K562 (cell line): ENCODE data around the gene INSYN2B. TPM values are rescaled to one million over a fixed set of nuclear protein-coding genes. Genes with fewer than 3 reads are reported as not detected.

Source experiments
- ATAC-seq: fragments of 200-7000 bp; cut with Tn5 transposase; 3 replicates; pipeline ENCODE4 v1.9.1; 2020; ENCODE audit warnings: moderate library complexity
- BruUV-seq: library from RNA; stranded (reverse); fragments of 400-500 nt; replicated peaks from 2 replicates; lab custom pipeline; 2021; lab: Mats Ljungman, UMichigan
- CTCF ChIA-PET: fragments of 300-600 bp; formaldehyde crosslinking; extraction: SDS; loops from one replicate; lab custom pipeline; 2021; ENCODE audit warnings: low intra/inter-chr PET ratio; lab: Yijun Ruan, JAX
- POLR2A ChIA-PET: fragments of 300-600, 350-650 bp; sonication (Branson Sonifier 250); formaldehyde crosslinking; extraction: SDS; loops from one replicate; lab custom pipeline; 2021; ENCODE audit warnings: antibody characterized with exemption, inconsistent platforms; lab: Yijun Ruan, JAX
- DNase-seq, 4 experiments: peaks; one replicate each; pipeline versions ENCODE4 v3.0.0 to v3.0.0-alpha.2; 2011 to 2018; ENCODE audit warnings: low spot score in 3 of 4, mixed read lengths in 3 of 4; ENCODE audit errors: extremely low read depth in 1 of 4
- FAIRE-seq: peaks from 2 replicates; lab custom pipeline; 2011; peaks lifted over from hg19 to GRCh38; lab: Jason Lieb, UNC
- H2AFZ ChIP-seq: 2 replicates; pipeline ENCODE4 v1.6.0; 2011; ENCODE audit warnings: low read depth, low read length, control low read depth, inconsistent platforms
- H3K27ac ChIP-seq: fragments of 200-600 bp; 3 replicates; pipeline ENCODE4 v1.8.0; 2011; ENCODE audit warnings: low read depth, mild to moderate bottlenecking, control low read depth, inconsistent platforms, low read length, moderate library complexity, mixed read lengths; ENCODE audit errors: extremely low read depth
- H3K27me3 ChIP-seq, 2 experiments: fragments of 300-600 bp in 1 of 2; 2 replicates in 1 of 2; 3 replicates in 1 of 2; pipeline versions ENCODE4 v1.6.0 to v1.8.0; 2011; ENCODE audit warnings: inconsistent platforms in 2 of 2, low read length in 2 of 2, mild to moderate bottlenecking in 1 of 2, mixed read lengths in 1 of 2, moderate library complexity in 1 of 2; ENCODE audit not compliant: control insufficient read depth in 2 of 2, insufficient read depth in 2 of 2
- H3K36me3 ChIP-seq: fragments of 300-600 bp; 3 replicates; pipeline ENCODE4 v1.8.0; 2011; ENCODE audit warnings: mild to moderate bottlenecking, low read length, inconsistent platforms; ENCODE audit not compliant: control insufficient read depth, insufficient read depth
- H3K4me1 ChIP-seq, 2 experiments: fragments of 200-600 bp in 1 of 2; replicated peaks in 1 of 2; 2 replicates in 1 of 2; 3 replicates in 1 of 2; pipeline versions ENCODE4 v1.5.1 to v1.8.0; 2011; ENCODE audit warnings: inconsistent platforms in 2 of 2, low read length in 2 of 2, mild to moderate bottlenecking in 1 of 2, mixed read lengths in 1 of 2, moderate library complexity in 1 of 2; ENCODE audit not compliant: control insufficient read depth in 2 of 2, insufficient read depth in 2 of 2
- H3K4me2 ChIP-seq: 2 replicates; pipeline ENCODE4 v1.6.1; 2011; ENCODE audit warnings: low read length, control low read depth, inconsistent platforms, mixed read lengths; ENCODE audit not compliant: insufficient read depth
- H3K4me3 ChIP-seq: fragments of 200-600 bp; sonication (generic), shearing (Covaris generic); 2 replicates; pipeline ENCODE4 v1.5.1; 2016; ENCODE audit warnings: control low read depth, inconsistent platforms
- H3K79me2 ChIP-seq: fragments of 200-600 bp; 3 replicates; pipeline ENCODE4 v1.8.0; 2011; ENCODE audit warnings: low read length, inconsistent platforms; ENCODE audit not compliant: control insufficient read depth, insufficient read depth
- H3K9ac ChIP-seq, 2 experiments: 2 replicates each; pipeline versions ENCODE4 v1.6.0 to v1.6.1; 2011; ENCODE audit warnings: low read depth in 2 of 2, low read length in 2 of 2, control low read depth in 1 of 2, inconsistent platforms in 1 of 2, mild to moderate bottlenecking in 1 of 2, mixed read lengths in 1 of 2; ENCODE audit not compliant: insufficient read depth in 1 of 2
- H3K9me1 ChIP-seq: one replicate; pipeline ENCODE4 v1.6.0; 2011; ENCODE audit warnings: inconsistent platforms, mild to moderate bottlenecking, low read length, moderate library complexity; ENCODE audit not compliant: control insufficient read depth, insufficient read depth
- H3K9me3 ChIP-seq: replicated peaks from 2 replicates; pipeline ENCODE4 v1.5.1; 2011; ENCODE audit warnings: low read depth, low read length, inconsistent platforms; ENCODE audit not compliant: control insufficient read depth, insufficient read depth
- H4K20me1 ChIP-seq: replicated peaks from 2 replicates; pipeline ENCODE4 v1.6.1; 2011; ENCODE audit warnings: low read length, inconsistent platforms, mixed read lengths; ENCODE audit not compliant: control insufficient read depth, insufficient read depth
- JUND ChIP-seq, 2 experiments: IDR thresholded peaks; 2 replicates in 1 of 2; 3 replicates in 1 of 2; pipeline ENCODE4 v1.6.1; 2011; ENCODE audit warnings: borderline replicate concordance in 2 of 2, low read depth in 2 of 2, low read length in 2 of 2, improper control_type of control experiment in 1 of 2, missing biosample characterization in 1 of 2, missing genetic modification characterization in 1 of 2, missing genetic modification reagents in 1 of 2
- ZBTB26 ChIP-seq: fragments of 450-650 bp; formaldehyde crosslinking; IDR thresholded peaks from 2 replicates; pipeline ENCODE4 v1.4.0; 2022; ENCODE audit warnings: missing genetic modification characterization
- WGBS: fragments of 100-300 bp; shearing (Covaris generic); methylation state at CpG from one replicate; pipeline ENCODE4 v1.1.6; 2016; ENCODE audit warnings: low coverage, mixed read lengths; ENCODE audit not compliant: insufficient coverage; ENCODE audit errors: missing lambda C conversion rate; 5-methylcytosine and 5-hydroxymethylcytosine counted together
- in situ Hi-C: fragments of 300-500 bp; cut with MboI; formaldehyde crosslinking; loops from 4 replicates; pipeline ENCODE4 v1.15.0; 2018; ENCODE audit warnings: inconsistent platforms, mixed read lengths
- intact Hi-C: fragments of 100-400 bp; cut with micrococcal nuclease; formaldehyde crosslinking; loops from 2 replicates; pipeline ENCODE4 v1.14.2; 2022
- polyA plus RNA-seq, 8 experiments: library from polyadenylated mRNA; depleted of rRNA in 4 of 8; stranded (reverse) in 5 of 8; unstranded in 3 of 8; fragments of >200 nt; fragmentation: Nextera tagmentation in 2 of 8; fragmentation: Illumina TruSeq in 1 of 8; extraction: Ambion mirVana in 2 of 8; extraction: Trizol in 1 of 8; gene quantifications; 2 replicates each; pipeline versions ENCODE4 v1.2.1 to v1.2.3, GENCODE V29; 2011 to 2014; ENCODE audit warnings: inconsistent platforms in 1 of 8, missing spikeins in 1 of 8
- total RNA-seq, 7 experiments: library from RNA; depleted of rRNA in 6 of 7; stranded (reverse); fragments of >200 nt in 6 of 7; fragmentation: Illumina TruSeq in 2 of 7; extraction: Trizol in 2 of 7; gene quantifications; 2 replicates each; pipeline versions ENCODE4 v1.2.1 to v1.2.3, GENCODE V29; 2011 to 2021; ENCODE audit warnings: low replicate concordance in 1 of 7

INSYN2B gene
- total and polyA plus RNA-seq, 9 of the 15 experiments (the other 6 are each of a cell fraction or from before 2014, with no cell fraction given): not detected

- no peak for TF ChIP-seq ZBTB26
- no peak for TF ChIP-seq JUND (IDR thresholded peaks at IDR 0.05; ENCODE audit: borderline replicate concordance, low read depth, low read length)
- no peak for TF ChIP-seq JUND (tag; IDR thresholded peaks at IDR 0.05; ENCODE audit: borderline replicate concordance, low read depth, low read length)
- H3K36me3 ChIP-seq: no peaks in the 10 kb centered on the region
- no peaks in the 10 kb centered on the region for H4K20me1 ChIP-seq
- ChIA-PET POLR2A (interaction anchor here (1.0 to 1.5 kb wide), 2 partner anchors 11 to 24 kb away, joined by 4 read pairs; no protein-coding TSS in a partner anchor), CTCF (no interaction called here)
- 9% methylated on average over 3 of the region's 3 CpGs for WGBS
- H3K27me3 ChIP-seq: peaks cover 0 to 5% of the 10 kb centered on the region in 2 experiments; a peak in 1 of 5 replicates
- ATAC-seq: no peak
- no peak overlapping the region for H3K4me2 ChIP-seq
- no peak overlapping the region for H3K9ac ChIP-seq
- H3K4me3 ChIP-seq: no peak overlapping the region
- in situ Hi-C loops: no loop called here
- H3K27ac ChIP-seq: no peak overlapping the region
- H2AFZ ChIP-seq: no peak overlapping the region
- DNase-seq: no peak
- no peaks in the 10 kb centered on the region for H3K79me2 ChIP-seq
- no peaks in the 10 kb centered on the region for H3K9me1 ChIP-seq
- no peak for FAIRE-seq
- no TSS peak for BruUV-seq
- H3K9me3 ChIP-seq: no peaks in the 10 kb centered on the region
- intact Hi-C loops: no loop called here
- H3K4me1 ChIP-seq: no peaks in the 10 kb centered on the region; a peak in 1 of 5 replicates
These were observed 34.4 kb downstream of the INSYN2B start for GRCh38 chr5:169945831-169946261.
